Skeletal muscle satellite cell (primary cell): Measurements from ENCODE around the gene AUP1.

Experiments
- H3K27me3 ChIP-seq: 2 replicates; pipeline ENCODE4 v1.7.0; 2013; ENCODE audit warnings: low read length; ENCODE audit not compliant: control insufficient read depth, insufficient read depth
- H3K36me3 ChIP-seq: 2 replicates; pipeline ENCODE4 v1.7.0; 2013; ENCODE audit warnings: mild to moderate bottlenecking, control low read depth, low read length; ENCODE audit not compliant: insufficient read depth
- H3K4me1 ChIP-seq: 2 replicates; pipeline ENCODE4 v1.7.0; 2013; ENCODE audit warnings: low read length; ENCODE audit not compliant: control insufficient read depth, insufficient read depth
- H3K4me2 ChIP-seq: 2 replicates; pipeline ENCODE4 v1.7.0; 2013; ENCODE audit warnings: mild to moderate bottlenecking, low read length
- H3K4me3 ChIP-seq: 2 replicates; pipeline ENCODE4 v1.7.0; 2013; ENCODE audit warnings: low read length
- H3K9ac ChIP-seq: 2 replicates; pipeline ENCODE4 v1.7.0; 2013; ENCODE audit warnings: mild to moderate bottlenecking, low read depth, low read length, moderate library complexity
- H3K9me3 ChIP-seq: replicated peaks from 2 replicates; pipeline ENCODE4 v1.7.0; 2013; ENCODE audit warnings: mild to moderate bottlenecking, control low read depth, low read length

AUP1 gene

GRCh38 chr2:74515271-74515980 is 14.1 kb downstream of the AUP1 start:
- no peaks in the 10 kb centered on the region for H3K36me3 ChIP-seq
- H3K4me2 ChIP-seq = peak overlapping the region; percentile 64
- H3K4me3 ChIP-seq = no peak overlapping the region
- peaks cover 5% of the 10 kb centered on the region for H3K9me3 ChIP-seq
- peaks cover 79% of the 10 kb centered on the region for H3K27me3 ChIP-seq
- peaks cover 10% of the 10 kb centered on the region for H3K4me1 ChIP-seq
- H3K9ac ChIP-seq = no peak overlapping the region

GRCh38 chr2:74514368-74515270 is 14.9 kb downstream of the AUP1 start, which contains the start of gene TLX2:
Gene TLX2 (plus strand): TSS chr2:74514450. CDS start chr2:74514807, 357 bp downstream.
- Histone ChIP-seq H3K27me3 (peaks cover 77% of the 10 kb centered on the region), H3K9me3 (peaks cover 5% of the 10 kb centered on the region), H3K4me1 (peaks cover 10% of the 10 kb centered on the region), H3K4me2 (peak within 1 kb of the TSS; percentile 57), H3K36me3 (no peaks in the 10 kb centered on the region), H3K9ac (no peak within 1 kb of the TSS), H3K4me3 (peak within 1 kb of the TSS; percentile 12)

- Histone ChIP-seq H3K9me3 (peaks cover 5% of the 10 kb centered on the region), H3K27me3 (peaks cover 70% of the 10 kb centered on the region), H3K9ac (no peak overlapping the region), H3K4me2 (peak overlapping the region; percentile 57), H3K4me1 (peaks cover 10% of the 10 kb centered on the region), H3K4me3 (no peak overlapping the region), H3K36me3 (no peaks in the 10 kb centered on the region)
These were observed 15.7 kb downstream of the AUP1 start for GRCh38 chr2:74513605-74514367.

GRCh38 chr2:74512744-74513604 is 16.5 kb downstream of the AUP1 start:
- H3K36me3 ChIP-seq = no peaks in the 10 kb centered on the region
- no peak overlapping the region for H3K4me3 ChIP-seq
- H3K27me3 ChIP-seq = peaks cover 62% of the 10 kb centered on the region
- no peak overlapping the region for H3K9ac ChIP-seq
- peaks cover 5% of the 10 kb centered on the region for H3K9me3 ChIP-seq
- H3K4me2 ChIP-seq = no peak overlapping the region
- H3K4me1 ChIP-seq = peaks cover 15% of the 10 kb centered on the region

GRCh38 chr2:74511104-74511989 is 18.2 kb downstream of the AUP1 start:
- Histone ChIP-seq H3K4me1 (peaks cover 24% of the 10 kb centered on the region), H3K27me3 (peaks cover 48% of the 10 kb centered on the region)

GRCh38 chr2:74510272-74510671 is 19.2 kb downstream of the AUP1 start:
- Histone ChIP-seq H3K4me1 (peaks cover 32% of the 10 kb centered on the region), H3K27me3 (peaks cover 38% of the 10 kb centered on the region), H3K4me2 (no peak overlapping the region), H3K4me3 (no peak overlapping the region), H3K36me3 (peaks cover 9% of the 10 kb centered on the region), H3K9me3 (no peaks in the 10 kb centered on the region), H3K9ac (no peak overlapping the region)

More at GRCh38 chr2:74511104-74511989, 18.2 kb downstream of the AUP1 start:
- Histone ChIP-seq H3K9me3 (peaks cover under 1% of the 10 kb centered on the region), H3K4me3 (no peak overlapping the region), H3K4me2 (peak overlapping the region; percentile 25), H3K9ac (no peak overlapping the region), H3K36me3 (no peaks in the 10 kb centered on the region)

- peaks cover 15% of the 10 kb centered on the region for H3K27me3 ChIP-seq
- peak overlapping the region; percentile 98 for H3K4me3 ChIP-seq
- H3K9ac ChIP-seq = peak overlapping the region; percentile 99
- peak overlapping the region; percentile 97 for H3K4me2 ChIP-seq
- H3K4me1 ChIP-seq = peaks cover 46% of the 10 kb centered on the region
- H3K9me3 ChIP-seq = no peaks in the 10 kb centered on the region
- H3K36me3 ChIP-seq = peaks cover 17% of the 10 kb centered on the region
These were observed 21.5 kb downstream of the AUP1 start for GRCh38 chr2:74507926-74508520.

- H3K36me3 ChIP-seq = peaks cover 17% of the 10 kb centered on the region
- peaks cover 53% of the 10 kb centered on the region for H3K4me1 ChIP-seq
- peak within 1 kb of the TSS; percentile 97 for H3K4me2 ChIP-seq
- H3K9ac ChIP-seq = peak within 1 kb of the TSS; percentile 99
- H3K27me3 ChIP-seq = peaks cover 10% of the 10 kb centered on the region
- H3K9me3 ChIP-seq = no peaks in the 10 kb centered on the region
- peak within 1 kb of the TSS; percentile 98 for H3K4me3 ChIP-seq
These were observed 22.2 kb downstream of the AUP1 start, which contains the start of gene PCGF1 for GRCh38 chr2:74507145-74507925. Gene PCGF1 (minus strand): TSS chr2:74507695. CDS start chr2:74507668, 27 bp downstream.
